Fibroblast of villous mesenchyme (primary cell): ENCODE measurements around the gene USP15. TPM values are rescaled to one million over a fixed set of nuclear protein-coding genes. Genes with fewer than 3 reads are reported as not detected.

Experiments used
- DNase-seq: peaks from one replicate; pipeline ENCODE4 v3.0.0-alpha.2; 2010; ENCODE audit warnings: low read depth
- H3K4me3 ChIP-seq: 2 replicates; pipeline ENCODE4 v1.5.1; 2011; ENCODE audit warnings: low read depth, mild to moderate bottlenecking, low read length
- CTCF ChIP-seq: IDR thresholded peaks from 2 replicates; pipeline ENCODE4 v1.5.1; 2012; ENCODE audit warnings: low read depth, mild to moderate bottlenecking, low read length; ENCODE audit not compliant: insufficient read depth
- total RNA-seq: library from RNA; depleted of rRNA; stranded (reverse); fragments of >200 nt; gene quantifications from 2 replicates; pipeline ENCODE4 v1.2.3, GENCODE V29; 2012

Gene USP15
- total RNA-seq, 1 donor: 66.1 TPM

- H3K4me3 ChIP-seq: no peak overlapping the region
- DNase-seq: peak; percentile 70
- TF ChIP-seq CTCF: no peak
Measured at GRCh38 chr12:62268956-62269355, 8.8 kb downstream of the USP15 start.

GRCh38 chr12:62269464-62270228 is 9.4 kb downstream of the USP15 start:
- DNase-seq: no peak
- no peak for TF ChIP-seq CTCF
- H3K4me3 ChIP-seq: no peak overlapping the region

GRCh38 chr12:62270384-62270783 is 10.2 kb downstream of the USP15 start:
- no peak for DNase-seq
- H3K4me3 ChIP-seq: no peak overlapping the region
- TF ChIP-seq CTCF: no peak

DNA sequence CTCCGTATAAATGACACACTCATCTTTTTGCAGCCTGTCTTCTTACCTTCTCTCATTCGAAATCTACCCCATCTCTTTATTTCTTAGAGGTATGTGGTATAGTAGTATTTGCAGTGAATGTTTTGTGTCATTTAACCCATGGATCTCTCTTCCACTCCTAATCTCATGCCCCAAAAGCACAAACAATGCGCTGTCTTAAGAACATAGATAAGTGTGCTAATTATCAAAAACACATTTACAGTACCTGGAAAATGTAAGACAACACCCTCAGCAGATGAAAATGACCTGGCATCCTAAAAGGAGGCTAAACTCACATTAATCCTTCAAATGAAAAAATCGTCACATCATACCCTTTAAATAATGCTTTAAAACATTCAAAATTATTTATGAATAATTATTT is 10.7 kb downstream of the USP15 start:
- no peak for TF ChIP-seq CTCF
- no peak for DNase-seq
- no peak overlapping the region for H3K4me3 ChIP-seq

DNA sequence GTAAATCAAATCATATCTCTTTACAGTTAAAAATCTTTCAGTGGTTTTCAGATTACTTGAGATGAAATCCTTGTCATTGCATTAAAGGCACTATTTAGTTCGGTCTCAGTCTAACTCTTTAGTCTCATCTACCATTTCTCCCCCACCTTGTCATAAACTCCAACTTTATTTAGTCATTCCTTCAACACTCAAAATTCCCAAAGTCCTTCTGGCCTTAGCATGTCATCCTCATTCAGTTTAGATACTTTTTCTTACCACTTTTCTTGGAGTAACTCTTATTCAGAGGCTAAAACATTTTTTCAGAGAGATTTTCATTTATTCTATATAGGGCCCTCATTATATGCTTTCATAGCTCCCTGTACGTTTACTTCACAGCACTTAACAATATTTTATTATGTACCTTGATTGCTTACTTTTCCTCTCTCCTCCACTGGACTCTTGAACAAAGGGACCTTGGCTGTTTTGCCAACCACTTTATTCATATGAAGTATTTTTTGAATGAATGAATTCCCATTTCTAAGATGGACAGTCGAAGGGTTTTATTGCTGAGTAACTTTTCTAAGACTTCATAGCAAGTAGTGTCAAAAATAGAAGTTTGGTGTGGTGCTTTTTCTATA is 12.8 kb downstream of the USP15 start:
- no peak overlapping the region for H3K4me3 ChIP-seq
- no peak for DNase-seq
- no peak for TF ChIP-seq CTCF

GRCh38 chr12:62273724-62274380 is 13.6 kb downstream of the USP15 start:
- no peak overlapping the region for H3K4me3 ChIP-seq
- DNase-seq: no peak
- no peak for TF ChIP-seq CTCF
